ENCODE results near the gene TPRG1L. TPM values are rescaled to one million over a fixed set of nuclear protein-coding genes. Genes with fewer than 3 reads are reported as not detected.
A peak's percentile ranks its signal among the peaks of the same experiment; 100 is the strongest.

The TPRG1L gene
- total RNA-seq, 1 experiment from 2014 or later = 14.4 TPM

- Histone ChIP-seq H3K9me2 (replicated peaks; ENCODE audit: insufficient read depth, low read length) (no peaks in the 10 kb centered on the region), H3K36me3 (ENCODE audit: insufficient read depth, low read length) (no peaks in the 10 kb centered on the region), H3K27ac (ENCODE audit: low read length) (no peak overlapping the region), H4K20me1 (ENCODE audit: insufficient read depth, low read depth, low read length) (no peaks in the 10 kb centered on the region), H3K9ac (ENCODE audit: low read length) (no peak overlapping the region), H3K79me2 (ENCODE audit: low read length) (no peaks in the 10 kb centered on the region), H3K9me3 (ENCODE audit: low read length) (no peaks in the 10 kb centered on the region), H3K4me1 (ENCODE audit: low read length) (peaks cover 35% of the 10 kb centered on the region), H3K4me2 (ENCODE audit: low read depth, low read length, poor library complexity, severe bottlenecking) (no peak overlapping the region), H2AFZ (ENCODE audit: low read length) (no peak overlapping the region), H3K4me3 (ENCODE audit: low read length) (no peak overlapping the region), H3K27me3 (ENCODE audit: low read length) (no peaks in the 10 kb centered on the region)
- DNase-seq = no peak
These were observed 50.6 kb downstream of the TPRG1L start for GRCh38 chr1:3675436-3675835.

DNA sequence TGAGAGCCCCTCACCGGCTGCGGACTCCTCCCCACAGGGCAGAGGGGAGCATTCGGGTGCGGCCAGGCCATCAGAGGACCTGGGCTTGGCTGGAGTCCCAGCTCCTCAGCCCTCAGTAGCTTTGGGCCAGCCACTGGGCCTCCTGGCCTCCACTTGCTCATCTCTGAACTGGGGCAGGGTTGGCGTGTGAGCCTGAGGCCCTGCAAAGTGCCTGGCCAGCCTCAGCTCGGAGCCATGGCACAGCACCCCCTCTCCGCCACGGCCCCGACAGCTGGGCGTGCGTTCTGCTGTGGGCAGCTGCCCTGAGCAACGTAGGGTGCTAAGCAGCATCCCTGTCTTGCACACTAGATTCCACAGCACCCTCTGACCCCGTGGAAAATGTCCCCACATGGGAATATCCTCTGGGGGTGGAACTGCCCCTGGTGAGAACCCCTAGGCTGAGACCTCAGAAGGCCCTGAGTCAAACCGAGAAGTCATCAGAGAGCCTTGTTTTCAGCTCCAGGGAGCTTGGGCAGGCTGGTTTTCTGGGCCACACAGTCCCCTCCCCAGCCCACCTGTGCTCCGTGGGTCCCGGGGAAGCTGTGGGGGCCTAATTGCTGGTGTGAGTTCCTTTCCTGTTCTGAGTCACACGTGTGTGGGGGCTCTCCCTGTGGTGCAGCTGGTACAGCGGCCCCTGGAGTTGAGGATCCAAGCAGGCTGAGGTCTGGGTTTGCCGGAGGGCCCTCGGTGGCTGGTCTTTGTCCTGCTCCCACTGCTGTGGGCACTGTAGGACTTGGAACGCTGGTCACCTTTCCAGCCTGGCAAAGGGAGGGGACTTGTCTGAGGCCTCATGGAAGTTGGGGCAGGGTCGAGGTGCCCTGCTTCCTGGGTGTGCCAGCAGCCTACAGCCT, 52.0 kb downstream of the TPRG1L start:
- H3K79me2 ChIP-seq (ENCODE audit: low read length) = no peaks in the 10 kb centered on the region
- H3K36me3 ChIP-seq (ENCODE audit: insufficient read depth, low read length) = no peaks in the 10 kb centered on the region
- no peaks in the 10 kb centered on the region for H3K9me2 ChIP-seq (replicated peaks; ENCODE audit: insufficient read depth, low read length)
- H2AFZ ChIP-seq (ENCODE audit: low read length) = no peak overlapping the region
- H4K20me1 ChIP-seq (ENCODE audit: insufficient read depth, low read depth, low read length) = no peaks in the 10 kb centered on the region
- peaks cover 45% of the 10 kb centered on the region for H3K4me1 ChIP-seq (ENCODE audit: low read length)
- H3K27ac ChIP-seq (ENCODE audit: low read length) = no peak overlapping the region
- no peaks in the 10 kb centered on the region for H3K27me3 ChIP-seq (ENCODE audit: low read length)
- no peak overlapping the region for H3K4me2 ChIP-seq (ENCODE audit: low read depth, low read length, poor library complexity, severe bottlenecking)
- 0 out of 2 replicates have a peak overlapping the region, but pooled peaks have one; percentile 17 for H3K9ac ChIP-seq (ENCODE audit: low read length)
- no peaks in the 10 kb centered on the region for H3K9me3 ChIP-seq (ENCODE audit: low read length)
- no peak for DNase-seq
- H3K4me3 ChIP-seq (ENCODE audit: low read length) = no peak overlapping the region

- no peaks in the 10 kb centered on the region for H3K9me3 ChIP-seq (ENCODE audit: low read length)
- H3K9ac ChIP-seq (ENCODE audit: low read length) = no peak overlapping the region
- no peak for DNase-seq
- H3K4me3 ChIP-seq (ENCODE audit: low read length) = no peak overlapping the region
- peaks cover 44% of the 10 kb centered on the region for H3K4me1 ChIP-seq (ENCODE audit: low read length)
- no peaks in the 10 kb centered on the region for H4K20me1 ChIP-seq (ENCODE audit: insufficient read depth, low read depth, low read length)
- H3K36me3 ChIP-seq (ENCODE audit: insufficient read depth, low read length) = no peaks in the 10 kb centered on the region
- H3K9me2 ChIP-seq (replicated peaks; ENCODE audit: insufficient read depth, low read length) = no peaks in the 10 kb centered on the region
- H3K4me2 ChIP-seq (ENCODE audit: low read depth, low read length, poor library complexity, severe bottlenecking) = no peak overlapping the region
- H3K79me2 ChIP-seq (ENCODE audit: low read length) = no peaks in the 10 kb centered on the region
- no peak overlapping the region for H2AFZ ChIP-seq (ENCODE audit: low read length)
- no peak overlapping the region for H3K27ac ChIP-seq (ENCODE audit: low read length)
- no peaks in the 10 kb centered on the region for H3K27me3 ChIP-seq (ENCODE audit: low read length)
These were observed 52.7 kb downstream of the TPRG1L start for GRCh38 chr1:3677484-3677883.

- Histone ChIP-seq H3K36me3 (ENCODE audit: insufficient read depth, low read length) (no peaks in the 10 kb centered on the region), H3K9me3 (ENCODE audit: low read length) (no peaks in the 10 kb centered on the region), H4K20me1 (ENCODE audit: insufficient read depth, low read depth, low read length) (no peaks in the 10 kb centered on the region), H3K4me3 (ENCODE audit: low read length) (no peak overlapping the region), H2AFZ (ENCODE audit: low read length) (no peak overlapping the region), H3K27me3 (ENCODE audit: low read length) (no peaks in the 10 kb centered on the region), H3K4me1 (ENCODE audit: low read length) (peaks cover 36% of the 10 kb centered on the region), H3K27ac (ENCODE audit: low read length) (no peak overlapping the region), H3K4me2 (ENCODE audit: low read depth, low read length, poor library complexity, severe bottlenecking) (peak overlapping the region; percentile 11), H3K9ac (ENCODE audit: low read length) (no peak overlapping the region; the same call in 1 of the 2 replicates), H3K9me2 (replicated peaks; ENCODE audit: insufficient read depth, low read length) (no peaks in the 10 kb centered on the region), H3K79me2 (ENCODE audit: low read length) (no peaks in the 10 kb centered on the region)
- DNase-seq = peak; percentile 46
These were observed 53.7 kb downstream of the TPRG1L start for GRCh38 chr1:3678361-3679097.

DNA sequence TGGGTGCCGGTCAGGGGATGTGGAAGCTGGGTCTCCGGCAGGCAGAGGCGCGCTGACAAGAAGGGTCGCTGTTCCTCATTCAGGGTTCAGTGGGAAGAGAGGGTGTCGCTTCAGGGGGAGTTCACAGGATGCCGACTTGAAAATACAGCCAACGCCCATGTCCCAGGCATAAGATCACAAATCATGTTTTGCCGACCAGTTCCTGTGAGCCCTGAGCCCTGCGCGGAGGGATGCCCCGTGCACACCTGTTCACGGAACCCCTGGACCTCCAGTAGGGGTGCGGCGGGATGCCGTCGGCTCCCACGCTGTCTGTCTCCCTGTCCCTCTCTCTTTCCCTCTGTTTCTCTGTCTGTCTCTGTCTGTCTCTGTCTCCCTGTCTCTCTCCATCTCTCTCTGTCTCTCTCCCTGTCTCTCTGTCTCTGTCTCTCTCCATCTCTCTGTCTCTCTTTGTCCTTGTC, 54.3 kb downstream of the TPRG1L start:
- Histone ChIP-seq H4K20me1 (ENCODE audit: insufficient read depth, low read depth, low read length) (no peaks in the 10 kb centered on the region), H3K9ac (ENCODE audit: low read length) (no peak overlapping the region), H3K36me3 (ENCODE audit: insufficient read depth, low read length) (no peaks in the 10 kb centered on the region), H3K4me3 (ENCODE audit: low read length) (no peak overlapping the region), H3K4me1 (ENCODE audit: low read length) (peaks cover 36% of the 10 kb centered on the region), H3K27me3 (ENCODE audit: low read length) (no peaks in the 10 kb centered on the region), H3K4me2 (ENCODE audit: low read depth, low read length, poor library complexity, severe bottlenecking) (no peak overlapping the region), H3K27ac (ENCODE audit: low read length) (no peak overlapping the region), H2AFZ (ENCODE audit: low read length) (no peak overlapping the region), H3K9me3 (ENCODE audit: low read length) (no peaks in the 10 kb centered on the region), H3K9me2 (replicated peaks; ENCODE audit: insufficient read depth, low read length) (no peaks in the 10 kb centered on the region), H3K79me2 (ENCODE audit: low read length) (no peaks in the 10 kb centered on the region)
- DNase-seq = no peak

Other genes starting within 250 kb of the TPRG1L start
- gene ARHGEF16, start 170.3 kb upstream of the TPRG1L start, total RNA-seq (2014; rRNA removed; shearing (Covaris generic); ENCODE audit: low replicate concordance) = not detected in 2 replicates
- not detected in 2 replicates for gene MEGF6, start 13.5 kb upstream of the TPRG1L start, total RNA-seq (2014; rRNA removed; shearing (Covaris generic); ENCODE audit: low replicate concordance)
- gene WRAP73, start 25.1 kb downstream of the TPRG1L start, total RNA-seq (2014; rRNA removed; shearing (Covaris generic); ENCODE audit: low replicate concordance) = 37.2 and 46.7 TPM in 2 replicates
- 0.52 and 0.94 TPM in 2 replicates for gene TP73, start 27.5 kb downstream of the TPRG1L start, total RNA-seq (2014; rRNA removed; shearing (Covaris generic); ENCODE audit: low replicate concordance)
- gene CCDC27, start 127.4 kb downstream of the TPRG1L start, total RNA-seq (2014; rRNA removed; shearing (Covaris generic); ENCODE audit: low replicate concordance) = not detected in 2 replicates
- 0.87 TPM in 1 of 2 replicates, not detected in the other for gene SMIM1, start 147.7 kb downstream of the TPRG1L start, total RNA-seq (2014; rRNA removed; shearing (Covaris generic); ENCODE audit: low replicate concordance)
- gene LRRC47, start 171.5 kb downstream of the TPRG1L start, total RNA-seq (2014; rRNA removed; shearing (Covaris generic); ENCODE audit: low replicate concordance) = 10.2 and 29.1 TPM in 2 replicates
- gene CEP104, start 232.2 kb downstream of the TPRG1L start, total RNA-seq (2014; rRNA removed; shearing (Covaris generic); ENCODE audit: low replicate concordance) = 19.9 and 90.0 TPM in 2 replicates
- gene DFFB, start 232.5 kb downstream of the TPRG1L start, total RNA-seq (2014; rRNA removed; shearing (Covaris generic); ENCODE audit: low replicate concordance) = 11.9 and 15.2 TPM in 2 replicates